Measurements from ENCODE around the gene SEBOX.

DNA sequence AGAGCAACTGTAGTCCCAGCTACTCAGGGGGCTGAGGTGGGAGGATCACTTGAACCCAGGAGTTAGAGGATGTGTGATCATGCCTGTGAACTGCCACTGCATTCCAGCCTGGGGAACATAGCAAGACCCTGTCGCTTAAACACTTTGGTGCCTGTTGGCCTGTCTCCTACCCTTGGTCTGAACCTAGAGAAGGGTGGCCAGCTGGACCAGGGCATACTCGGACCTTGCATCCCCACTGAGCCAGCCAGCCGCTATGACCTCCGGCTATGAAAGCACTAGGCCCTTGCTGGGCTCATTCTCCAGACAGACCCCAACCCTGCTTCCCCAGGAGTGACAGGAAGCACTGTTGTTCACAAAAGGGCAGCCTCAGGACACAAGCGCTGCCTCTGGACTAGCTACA lies 34.3 kb downstream of the SEBOX start:
- no peak for TF ChIP-seq CTCF (IDR thresholded peaks at IDR 0.05)
- TF ChIP-seq POLR2AphosphoS5 (IDR thresholded peaks at IDR 0.05): no peak
- no peak for TF ChIP-seq POLR2A (IDR thresholded peaks at IDR 0.05)
- no peak for TF ChIP-seq EP300 (IDR thresholded peaks at IDR 0.05)
